ENCODE results near the gene DDX27. TPM values are rescaled to one million over a fixed set of nuclear protein-coding genes. Genes with fewer than 3 reads are reported as not detected.

Gene DDX27
- total RNA-seq, 1 donor from 2014 or later = 54.0 TPM

Other genes with a start within 250 kb of the DDX27 start
- gene CSE1L, start 173.1 kb upstream of the DDX27 start, total RNA-seq = 114 TPM in 2 replicates
- gene STAU1, start 31.1 kb upstream of the DDX27 start, total RNA-seq = 68.8 and 69.7 TPM in 2 replicates
- 49.3 and 51.0 TPM in 2 replicates for gene ZNFX1, start 58.6 kb downstream of the DDX27 start, total RNA-seq